ENCODE measurements around the gene LRP6. TPM values are rescaled to one million over a fixed set of nuclear protein-coding genes. Genes with fewer than 3 reads are reported as not detected.

The LRP6 gene
- total RNA-seq, 1 experiment from 2014 or later: 62.4 TPM

GRCh38 chr12:12210983-12211382, 55.9 kb downstream of the LRP6 start:
- H3K4me2 ChIP-seq (ENCODE audit: insufficient read depth, insufficient read length, low read length): no peak overlapping the region
- H3K4me1 ChIP-seq (ENCODE audit: insufficient read depth, low read length): peaks cover 3% of the 10 kb centered on the region; the same call in 1 of the 2 replicates
- no peak overlapping the region for H2BK15ac ChIP-seq (ENCODE audit: low read depth, low read length)
- no peak overlapping the region for H4K5ac ChIP-seq (ENCODE audit: insufficient read length, low read depth, low read length)
- peaks cover 18% of the 10 kb centered on the region; the same call in 1 of the 2 replicates for H3K79me2 ChIP-seq (ENCODE audit: insufficient read depth, low read length)
- H3T11ph ChIP-seq (ENCODE audit: low read length): no peak overlapping the region
- H2BK5ac ChIP-seq (ENCODE audit: insufficient read length, low read length): no peak overlapping the region
- no peak overlapping the region for H3K18ac ChIP-seq (ENCODE audit: insufficient read length, low read depth, low read length)
- no peak overlapping the region for H2BK120ac ChIP-seq (ENCODE audit: low read depth, low read length, poor library complexity, severe bottlenecking)
- H4K20me1 ChIP-seq (ENCODE audit: control insufficient read depth, insufficient read depth, insufficient read length): no peaks in the 10 kb centered on the region
- H2BK12ac ChIP-seq (ENCODE audit: insufficient read length, low read depth, low read length): no peak overlapping the region
- H3K14ac ChIP-seq (ENCODE audit: insufficient read depth, low read length): no peak overlapping the region
- H4K8ac ChIP-seq (replicated peaks; ENCODE audit: insufficient read length, low read depth, low read length): no peak overlapping the region
- no peak overlapping the region for H2BK20ac ChIP-seq (ENCODE audit: low read depth, low read length, poor library complexity, severe bottlenecking)
- H3K9me3 ChIP-seq (ENCODE audit: control insufficient read depth, low read depth, low read length): no peaks in the 10 kb centered on the region
- H3K4me1 Mint-ChIP-seq: peaks cover 12 to 16% of the 10 kb centered on the region in 2 experiments
- peaks cover 7% of the 10 kb centered on the region for H3K79me1 ChIP-seq (ENCODE audit: insufficient read depth, low read depth, low read length, poor library complexity, severe bottlenecking)
- DNase-seq: no peak
- no peak overlapping the region for H2AFZ ChIP-seq (ENCODE audit: low read length)
- no peaks in the 10 kb centered on the region; a peak in 1 of 7 replicates for H3K36me3 Mint-ChIP-seq (ENCODE audit: insufficient read depth in 1 of 3, low read depth in 3 of 3)
- no peak overlapping the region for H3K9ac ChIP-seq (ENCODE audit: extremely low read depth, insufficient read length, low read length)
- no peaks in the 10 kb centered on the region for H3K27me3 Mint-ChIP-seq (ENCODE audit: low read depth)
- peak overlapping the region in 1 of 3 experiments; percentile 81; a peak in 2 of 7 replicates for H3K27ac Mint-ChIP-seq
- H3K4me3 Mint-ChIP-seq: no peak overlapping the region
- no CpG with 5 or more reads among the region's 5 CpGs for WGBS (ENCODE audit: extremely low coverage, insufficient read length, low lambda C conversion rate)
- no peak overlapping the region for H4K91ac ChIP-seq (ENCODE audit: insufficient read length, low read depth, low read length)
- H2AK5ac ChIP-seq (ENCODE audit: insufficient read length, low read length): no peak overlapping the region
- TF ChIP-seq CTCF (conservative IDR thresholded peaks at IDR 0.05): no peak
- H3K27me3 ChIP-seq (ENCODE audit: insufficient read depth, low read length): no peaks in the 10 kb centered on the region
- H3K27ac ChIP-seq (ENCODE audit: insufficient read length, low read depth, low read length): no peak overlapping the region
- H3K56ac ChIP-seq (ENCODE audit: insufficient read length, low read depth, low read length): no peak overlapping the region
- H3K9me3 Mint-ChIP-seq: no peaks in the 10 kb centered on the region
- no peaks in the 10 kb centered on the region for H3K23me2 ChIP-seq (ENCODE audit: insufficient read length, low read depth, low read length, poor library complexity, severe bottlenecking)
- no peak overlapping the region for H3K23ac ChIP-seq (ENCODE audit: insufficient read length, low read depth, low read length)
- H3K4ac ChIP-seq (ENCODE audit: low read depth, low read length): no peak overlapping the region
